ENCODE results near the gene PROCR. TPM values are rescaled to one million over a fixed set of nuclear protein-coding genes. Genes with fewer than 3 reads are reported as not detected.

Gene PROCR
- total RNA-seq, 2 experiments from 2014 or later: not detected

DNA sequence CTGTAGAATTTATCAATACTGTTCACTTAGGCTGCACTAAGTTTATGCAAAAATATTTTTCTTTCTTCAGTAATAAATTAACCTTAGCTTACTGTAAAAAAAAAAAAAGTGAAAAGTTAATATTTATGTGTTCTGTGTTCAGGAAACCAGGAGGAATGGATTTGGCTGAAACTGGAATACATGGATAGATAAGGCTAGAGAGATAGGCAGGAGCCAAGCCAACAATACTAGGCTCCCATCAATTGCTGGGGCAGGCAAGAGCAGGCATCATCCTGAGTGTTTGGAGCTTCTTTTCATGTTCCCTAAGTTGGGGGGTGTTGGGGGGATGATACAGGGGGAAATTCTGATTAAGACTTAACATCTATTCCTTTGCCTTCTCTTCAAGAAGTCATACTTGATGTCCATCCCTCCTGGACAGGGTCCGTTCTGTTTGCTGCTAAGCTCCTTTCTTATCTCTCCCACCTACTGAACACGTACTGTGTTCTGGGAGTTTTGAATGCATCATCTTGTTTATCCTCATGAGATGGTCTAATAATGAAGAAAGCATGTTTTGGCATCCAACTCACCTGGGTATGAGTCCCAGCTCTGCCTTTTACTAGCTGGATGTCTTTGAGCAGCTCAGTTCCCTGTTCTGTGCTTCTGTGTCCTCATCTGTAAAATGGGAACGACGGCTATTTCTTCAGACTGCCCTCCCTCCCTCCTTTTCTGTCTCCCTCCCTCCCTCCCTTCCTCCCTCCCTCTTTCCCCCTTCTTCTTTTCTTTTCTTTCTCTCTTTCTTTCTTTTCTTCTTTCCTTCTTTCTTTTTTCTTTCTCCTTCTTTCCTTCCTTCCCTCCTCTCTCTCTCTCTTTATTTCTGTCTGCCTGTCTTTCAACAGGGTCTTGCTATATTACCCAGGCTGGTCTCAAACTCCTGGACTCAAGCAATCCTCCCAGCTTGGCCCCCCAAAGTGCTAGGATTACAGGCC lies 6.4 kb upstream of the PROCR start:
- ChIA-PET POLR2A (interaction anchor here (0.6 kb wide), 1 partner anchor 536 kb away, joined by 5 read pairs; no protein-coding TSS in a partner anchor), CTCF (ENCODE audit: unreplicated experiment) (interaction anchor here (0.6 kb wide), 1 partner anchor 21 kb away, joined by 8 read pairs; no protein-coding TSS in a partner anchor)
- H4K20me1 ChIP-seq (ENCODE audit: insufficient read depth, low read length): no peaks in the 10 kb centered on the region
- H3K36me3 ChIP-seq (ENCODE audit: insufficient read depth, low read length): no peaks in the 10 kb centered on the region
- DNase-seq (ENCODE audit: low spot score): no peak
- H3K27ac ChIP-seq (ENCODE audit: low read depth, low read length, poor library complexity, severe bottlenecking): no peak overlapping the region
- no peaks in the 10 kb centered on the region for H3K9me2 ChIP-seq (ENCODE audit: insufficient read depth, low read length)
- no peak overlapping the region for H3K4me3 ChIP-seq (ENCODE audit: low read depth, low read length, poor library complexity, severe bottlenecking)
- TF ChIP-seq, protein P1, sequence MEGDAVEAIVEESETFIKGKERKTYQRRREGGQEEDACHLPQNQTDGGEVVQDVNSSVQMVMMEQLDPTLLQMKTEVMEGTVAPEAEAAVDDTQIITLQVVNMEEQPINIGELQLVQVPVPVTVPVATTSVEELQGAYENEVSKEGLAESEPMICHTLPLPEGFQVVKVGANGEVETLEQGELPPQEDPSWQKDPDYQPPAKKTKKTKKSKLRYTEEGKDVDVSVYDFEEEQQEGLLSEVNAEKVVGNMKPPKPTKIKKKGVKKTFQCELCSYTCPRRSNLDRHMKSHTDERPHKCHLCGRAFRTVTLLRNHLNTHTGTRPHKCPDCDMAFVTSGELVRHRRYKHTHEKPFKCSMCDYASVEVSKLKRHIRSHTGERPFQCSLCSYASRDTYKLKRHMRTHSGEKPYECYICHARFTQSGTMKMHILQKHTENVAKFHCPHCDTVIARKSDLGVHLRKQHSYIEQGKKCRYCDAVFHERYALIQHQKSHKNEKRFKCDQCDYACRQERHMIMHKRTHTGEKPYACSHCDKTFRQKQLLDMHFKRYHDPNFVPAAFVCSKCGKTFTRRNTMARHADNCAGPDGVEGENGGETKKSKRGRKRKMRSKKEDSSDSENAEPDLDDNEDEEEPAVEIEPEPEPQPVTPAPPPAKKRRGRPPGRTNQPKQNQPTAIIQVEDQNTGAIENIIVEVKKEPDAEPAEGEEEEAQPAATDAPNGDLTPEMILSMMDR (conservative IDR thresholded peaks at IDR 0.05; ENCODE audit: low read length): no peak
- no peak for TF ChIP-seq EZH2phosphoT487 (IDR thresholded peaks at IDR 0.05; ENCODE audit: borderline replicate concordance, low read depth, low read length)
- BruUV-seq (replicated peaks): no TSS peak
- no peaks in the 10 kb centered on the region for H3K79me2 ChIP-seq (ENCODE audit: insufficient read depth, low read depth, low read length)
- H3K9me3 ChIP-seq (ENCODE audit: low read length): no peaks in the 10 kb centered on the region
- H2AFZ ChIP-seq (ENCODE audit: low read length): no peak overlapping the region
- intact Hi-C loops (cut with micrococcal nuclease; ENCODE audit: unreplicated experiment): no loop called here
- H3K4me2 ChIP-seq (ENCODE audit: low read length): no peak overlapping the region
- no peaks in the 10 kb centered on the region for H3K4me1 ChIP-seq (ENCODE audit: insufficient read depth, low read length, poor library complexity, severe bottlenecking)

DNA sequence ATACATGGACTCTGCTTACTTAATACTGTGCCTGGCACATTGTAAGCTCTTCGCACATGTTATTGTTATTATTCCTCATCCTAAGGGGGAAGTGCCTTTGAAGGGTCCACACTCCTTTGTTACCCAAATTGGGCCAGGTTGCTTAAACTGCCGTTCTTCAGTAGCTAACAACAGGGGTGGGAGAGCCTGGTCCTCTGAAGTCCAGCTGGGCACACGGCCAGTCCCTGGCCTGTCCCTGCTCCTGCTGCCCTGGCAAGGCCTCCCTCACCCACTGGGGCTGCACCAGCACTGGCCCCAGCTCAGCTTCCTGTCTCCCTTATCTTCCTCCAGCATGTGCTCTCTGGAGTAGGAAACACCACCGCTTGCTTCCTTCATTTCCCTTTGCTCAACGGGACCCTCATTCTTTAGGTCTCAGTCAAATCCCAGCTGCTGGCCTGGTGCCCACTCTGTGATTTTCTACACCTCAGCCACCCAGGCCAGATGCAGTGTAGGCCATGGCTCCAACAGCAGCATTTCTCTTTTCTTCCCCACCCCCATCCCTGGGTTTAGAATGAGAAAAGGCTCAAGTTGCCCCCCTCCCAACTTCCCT lies 5.5 kb upstream of the PROCR start:
- TF ChIP-seq, protein P1 (conservative IDR thresholded peaks at IDR 0.05; ENCODE audit: low read length): no peak
- TF ChIP-seq EZH2phosphoT487 (IDR thresholded peaks at IDR 0.05; ENCODE audit: borderline replicate concordance, low read depth, low read length): no peak
- Histone ChIP-seq H3K4me2 (ENCODE audit: low read length) (no peak overlapping the region), H4K20me1 (ENCODE audit: insufficient read depth, low read length) (no peaks in the 10 kb centered on the region), H3K9me3 (ENCODE audit: low read length) (no peaks in the 10 kb centered on the region), H3K4me3 (ENCODE audit: low read depth, low read length, poor library complexity, severe bottlenecking) (no peak overlapping the region), H3K79me2 (ENCODE audit: insufficient read depth, low read depth, low read length) (no peaks in the 10 kb centered on the region), H2AFZ (ENCODE audit: low read length) (no peak overlapping the region), H3K9me2 (ENCODE audit: insufficient read depth, low read length) (no peaks in the 10 kb centered on the region), H3K36me3 (ENCODE audit: insufficient read depth, low read length) (no peaks in the 10 kb centered on the region), H3K4me1 (ENCODE audit: insufficient read depth, low read length, poor library complexity, severe bottlenecking) (no peaks in the 10 kb centered on the region), H3K27ac (ENCODE audit: low read depth, low read length, poor library complexity, severe bottlenecking) (no peak overlapping the region)
- no peak for DNase-seq (ENCODE audit: low spot score)
- intact Hi-C loops (cut with micrococcal nuclease; ENCODE audit: unreplicated experiment): no loop called here
- BruUV-seq (replicated peaks): no TSS peak
- POLR2A ChIA-PET: interaction anchor here (0.6 to 1.1 kb wide), 2 partner anchors 14 to 537 kb away, joined by 3 to 5 read pairs; no protein-coding TSS in a partner anchor
- CTCF ChIA-PET (ENCODE audit: unreplicated experiment): no interaction called here
